GM10266 (cell line): Measurements from ENCODE around the gene PYGM.

Experiments used
- DNase-seq: peaks from one replicate; pipeline ENCODE4 v3.0.0; 2012; ENCODE audit errors: extremely low spot score
- CTCF ChIP-seq: IDR thresholded peaks from 2 replicates; pipeline ENCODE4 v1.5.1; 2012; ENCODE audit warnings: mild to moderate bottlenecking, low read depth; ENCODE audit not compliant: control insufficient read depth, insufficient read depth; ENCODE audit errors: missing control alignments

The PYGM gene

GRCh38 chr11:64718084-64718779 lies 41.5 kb downstream of the PYGM start:
- no peak for DNase-seq
- no peak for TF ChIP-seq CTCF

GRCh38 chr11:64717268-64717578 lies 42.6 kb downstream of the PYGM start:
- TF ChIP-seq CTCF = no peak
- DNase-seq = no peak

GRCh38 chr11:64716473-64717267 lies 43.1 kb downstream of the PYGM start:
- DNase-seq = no peak
- no peak for TF ChIP-seq CTCF

- DNase-seq = no peak
- TF ChIP-seq CTCF = no peak
These were observed 43.9 kb downstream of the PYGM start for GRCh38 chr11:64715756-64716472.

GRCh38 chr11:64715110-64715509 lies 44.7 kb downstream of the PYGM start:
- no peak for DNase-seq
- no peak for TF ChIP-seq CTCF

- DNase-seq = no peak
- no peak for TF ChIP-seq CTCF
These were observed 45.1 kb downstream of the PYGM start for GRCh38 chr11:64714666-64715065.
